ENCODE results near the gene ELMO3. TPM values are rescaled to one million over a fixed set of nuclear protein-coding genes. Genes with fewer than 3 reads are reported as not detected.

Gene ELMO3
- total RNA-seq, 1 donor = 0.09 TPM

- TF ChIP-seq CTCF (IDR thresholded peaks at IDR 0.05; ENCODE audit: insufficient read depth, low read length) = no peak
- H3K4me3 ChIP-seq (ENCODE audit: low read depth, low read length) = no peak overlapping the region
- DNase-seq (ENCODE audit: low read depth) = no peak
These were observed 872 bp downstream of the ELMO3 start for GRCh38 chr16:67199808-67200198.

GRCh38 chr16:67200491-67200890 lies 1.6 kb downstream of the ELMO3 start:
- no peak overlapping the region for H3K4me3 ChIP-seq (ENCODE audit: low read depth, low read length)
- TF ChIP-seq CTCF (IDR thresholded peaks at IDR 0.05; ENCODE audit: insufficient read depth, low read length) = no peak
- DNase-seq (ENCODE audit: low read depth) = no peak

- DNase-seq (ENCODE audit: low read depth) = no peak
- no peak overlapping the region for H3K4me3 ChIP-seq (ENCODE audit: low read depth, low read length)
- no peak for TF ChIP-seq CTCF (IDR thresholded peaks at IDR 0.05; ENCODE audit: insufficient read depth, low read length)
These were observed 2.7 kb downstream of the ELMO3 start for GRCh38 chr16:67201411-67202345.

- DNase-seq (ENCODE audit: low read depth) = no peak
- no peak for TF ChIP-seq CTCF (IDR thresholded peaks at IDR 0.05; ENCODE audit: insufficient read depth, low read length)
- no peak overlapping the region for H3K4me3 ChIP-seq (ENCODE audit: low read depth, low read length)
These were observed 3.5 kb downstream of the ELMO3 start for GRCh38 chr16:67202426-67202825.

GRCh38 chr16:67202956-67203493 lies 4.1 kb downstream of the ELMO3 start:
- DNase-seq (ENCODE audit: low read depth) = no peak
- no peak overlapping the region for H3K4me3 ChIP-seq (ENCODE audit: low read depth, low read length)
- TF ChIP-seq CTCF (IDR thresholded peaks at IDR 0.05; ENCODE audit: insufficient read depth, low read length) = no peak

- DNase-seq (ENCODE audit: low read depth) = no peak
- no peak overlapping the region for H3K4me3 ChIP-seq (ENCODE audit: low read depth, low read length)
- no peak for TF ChIP-seq CTCF (IDR thresholded peaks at IDR 0.05; ENCODE audit: insufficient read depth, low read length)
These were observed 5.1 kb downstream of the ELMO3 start for GRCh38 chr16:67204076-67204475.

Measured in fibroblast of the aortic adventitia (primary cell).